ENCODE data around the gene GABRR1.

DNA sequence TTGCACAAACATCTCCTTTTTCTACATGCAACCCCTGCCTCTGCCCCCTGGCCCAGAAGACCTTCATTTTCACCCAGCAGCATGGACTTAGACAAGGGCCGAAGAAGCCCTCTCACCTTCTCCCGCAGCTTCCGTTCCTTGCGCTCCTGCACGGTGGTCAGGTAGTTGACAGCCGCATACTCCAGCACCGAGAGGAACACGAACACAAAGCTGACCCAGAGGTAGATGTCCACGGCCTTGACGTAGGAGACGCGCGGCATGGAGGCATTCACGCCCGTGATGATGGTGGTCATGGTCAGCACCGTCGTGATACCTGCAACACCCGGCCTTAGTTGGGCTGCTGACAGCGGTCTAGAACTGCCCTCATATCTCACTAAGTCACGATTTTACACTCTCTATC lies 47.1 kb upstream of the GABRR1 start:
- TF ChIP-seq, protein P1, sequence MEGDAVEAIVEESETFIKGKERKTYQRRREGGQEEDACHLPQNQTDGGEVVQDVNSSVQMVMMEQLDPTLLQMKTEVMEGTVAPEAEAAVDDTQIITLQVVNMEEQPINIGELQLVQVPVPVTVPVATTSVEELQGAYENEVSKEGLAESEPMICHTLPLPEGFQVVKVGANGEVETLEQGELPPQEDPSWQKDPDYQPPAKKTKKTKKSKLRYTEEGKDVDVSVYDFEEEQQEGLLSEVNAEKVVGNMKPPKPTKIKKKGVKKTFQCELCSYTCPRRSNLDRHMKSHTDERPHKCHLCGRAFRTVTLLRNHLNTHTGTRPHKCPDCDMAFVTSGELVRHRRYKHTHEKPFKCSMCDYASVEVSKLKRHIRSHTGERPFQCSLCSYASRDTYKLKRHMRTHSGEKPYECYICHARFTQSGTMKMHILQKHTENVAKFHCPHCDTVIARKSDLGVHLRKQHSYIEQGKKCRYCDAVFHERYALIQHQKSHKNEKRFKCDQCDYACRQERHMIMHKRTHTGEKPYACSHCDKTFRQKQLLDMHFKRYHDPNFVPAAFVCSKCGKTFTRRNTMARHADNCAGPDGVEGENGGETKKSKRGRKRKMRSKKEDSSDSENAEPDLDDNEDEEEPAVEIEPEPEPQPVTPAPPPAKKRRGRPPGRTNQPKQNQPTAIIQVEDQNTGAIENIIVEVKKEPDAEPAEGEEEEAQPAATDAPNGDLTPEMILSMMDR (IDR thresholded peaks at IDR 0.05): no peak
- no peak for TF ChIP-seq POLR2A (IDR thresholded peaks at IDR 0.05)

Data from ovary (tissue), 3 donors.